Glutamatergic neuron (in vitro differentiated cells): Measurements from ENCODE around the gene PHOSPHO1. TPM values are rescaled to one million over a fixed set of nuclear protein-coding genes. Genes with fewer than 3 reads are reported as not detected.

Experiments
- DNase-seq: peaks from one replicate; pipeline ENCODE4 v3.0.0; 2022
- H3K27ac Mint-ChIP-seq: one replicate; pipeline ENCODE4 v1.8.0; 2020; ENCODE audit warnings: mild to moderate bottlenecking, mixed read lengths, inconsistent platforms; ENCODE audit not compliant: unreplicated experiment
- H3K27me3 Mint-ChIP-seq: one replicate; pipeline ENCODE4 v1.8.0; 2020; ENCODE audit warnings: mild to moderate bottlenecking, moderate library complexity, mixed read lengths, inconsistent platforms; ENCODE audit not compliant: unreplicated experiment
- H3K36me3 Mint-ChIP-seq: one replicate; pipeline ENCODE4 v1.8.0; 2020; ENCODE audit warnings: mild to moderate bottlenecking, mixed read lengths, inconsistent platforms; ENCODE audit not compliant: unreplicated experiment
- H3K4me1 Mint-ChIP-seq: one replicate; pipeline ENCODE4 v1.8.0; 2020; ENCODE audit warnings: mild to moderate bottlenecking, low read depth, mixed read lengths, inconsistent platforms; ENCODE audit not compliant: unreplicated experiment
- H3K4me3 Mint-ChIP-seq: one replicate; pipeline ENCODE4 v1.8.0; 2020; ENCODE audit warnings: mild to moderate bottlenecking, mixed read lengths, inconsistent platforms; ENCODE audit not compliant: unreplicated experiment
- H3K9me3 Mint-ChIP-seq: one replicate; pipeline ENCODE4 v1.8.0; 2020; ENCODE audit warnings: mild to moderate bottlenecking, moderate library complexity, mixed read lengths, inconsistent platforms; ENCODE audit not compliant: unreplicated experiment
- CTCF ChIP-seq: fragments of 200-600 bp; sonication (generic); IDR thresholded peaks from one replicate; pipeline ENCODE4 v1.5.0; 2021; ENCODE audit not compliant: partially characterized antibody, unreplicated experiment
- total RNA-seq: library from RNA; stranded (reverse); fragmentation: NEBNext Ultra II Directional; extraction: Animal tissue kit (Norgen Biotek cat#: 25700); gene quantifications from one replicate; pipeline ENCODE4 v1.2.1, GENCODE V29; 2021; ENCODE audit not compliant: unreplicated experiment

Gene PHOSPHO1
- total RNA-seq, 1 donor from 2014 or later = 0.22 TPM

GRCh38 chr17:49252148-49252695 is 21.6 kb upstream of the PHOSPHO1 start:
- Mint-ChIP-seq H3K27me3 (no peaks in the 10 kb centered on the region), H3K4me1 (no peaks in the 10 kb centered on the region), H3K9me3 (no peaks in the 10 kb centered on the region), H3K4me3 (no peak overlapping the region), H3K36me3 (no peaks in the 10 kb centered on the region), H3K27ac (no peak overlapping the region)
- no peak for TF ChIP-seq CTCF
- no peak for DNase-seq

DNA sequence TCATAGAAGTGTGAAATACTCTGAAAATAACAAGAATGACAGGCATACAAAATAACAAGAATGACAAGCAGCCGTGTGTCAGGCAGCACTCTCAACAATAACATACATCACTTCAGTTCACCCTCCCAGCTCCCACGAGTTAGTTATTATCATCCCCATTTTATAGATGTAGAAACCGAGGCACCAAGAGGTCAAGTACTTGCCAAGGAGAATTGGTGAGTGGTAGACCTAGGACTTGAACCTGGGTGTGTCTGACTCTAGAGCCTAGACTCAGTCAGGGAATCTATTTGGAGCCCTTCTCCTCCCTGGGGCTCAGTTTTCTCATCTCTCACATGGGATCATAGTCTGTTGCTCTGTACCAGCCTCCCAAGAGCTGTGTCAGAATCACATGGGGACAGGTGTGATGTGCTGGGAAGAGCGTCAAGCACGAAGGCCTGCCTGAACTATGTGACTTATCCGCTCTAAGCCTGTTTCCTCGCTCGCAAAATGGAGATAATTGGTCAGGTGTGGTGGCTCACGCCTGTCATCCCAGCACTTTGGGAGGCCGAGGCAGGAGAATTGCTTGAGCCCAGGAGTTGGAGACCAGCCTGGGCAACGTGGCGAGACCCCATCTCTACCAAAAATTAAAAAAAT is 19.4 kb upstream of the PHOSPHO1 start:
- no peak for TF ChIP-seq CTCF
- Mint-ChIP-seq H3K27me3 (no peaks in the 10 kb centered on the region), H3K4me1 (no peaks in the 10 kb centered on the region), H3K36me3 (no peaks in the 10 kb centered on the region), H3K27ac (no peak overlapping the region), H3K9me3 (no peaks in the 10 kb centered on the region), H3K4me3 (no peak overlapping the region)
- no peak for DNase-seq

DNA sequence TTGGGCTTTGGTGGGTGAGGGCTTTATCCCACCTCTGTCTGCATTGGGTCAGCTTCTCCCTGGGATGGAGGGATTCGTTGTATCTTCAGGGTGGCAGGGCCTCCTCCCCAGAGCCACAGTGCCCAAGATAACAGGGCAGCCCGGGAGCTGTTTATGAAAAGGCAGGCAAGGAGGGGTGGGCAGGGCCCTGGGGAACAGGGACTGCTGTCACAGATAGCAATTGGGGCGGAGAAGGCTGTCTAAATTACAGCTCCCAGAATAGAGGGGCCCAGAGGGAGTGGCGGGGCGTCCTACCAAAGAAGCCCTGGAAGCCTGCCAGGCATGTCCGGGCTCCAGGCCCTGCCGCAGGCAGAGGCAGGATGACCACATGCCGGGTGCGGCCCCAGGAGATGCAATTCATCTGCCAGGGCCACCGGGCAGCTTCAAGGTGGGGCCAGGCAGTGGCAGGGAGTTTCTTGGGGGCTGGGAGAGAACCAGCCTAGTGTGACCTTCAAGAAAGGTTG is 18.8 kb upstream of the PHOSPHO1 start:
- no peaks in the 10 kb centered on the region for H3K4me1 Mint-ChIP-seq
- no peak for TF ChIP-seq CTCF
- H3K27ac Mint-ChIP-seq = no peak overlapping the region
- no peaks in the 10 kb centered on the region for H3K27me3 Mint-ChIP-seq
- H3K9me3 Mint-ChIP-seq = no peaks in the 10 kb centered on the region
- no peak overlapping the region for H3K4me3 Mint-ChIP-seq
- no peak for DNase-seq
- H3K36me3 Mint-ChIP-seq = no peaks in the 10 kb centered on the region

DNA sequence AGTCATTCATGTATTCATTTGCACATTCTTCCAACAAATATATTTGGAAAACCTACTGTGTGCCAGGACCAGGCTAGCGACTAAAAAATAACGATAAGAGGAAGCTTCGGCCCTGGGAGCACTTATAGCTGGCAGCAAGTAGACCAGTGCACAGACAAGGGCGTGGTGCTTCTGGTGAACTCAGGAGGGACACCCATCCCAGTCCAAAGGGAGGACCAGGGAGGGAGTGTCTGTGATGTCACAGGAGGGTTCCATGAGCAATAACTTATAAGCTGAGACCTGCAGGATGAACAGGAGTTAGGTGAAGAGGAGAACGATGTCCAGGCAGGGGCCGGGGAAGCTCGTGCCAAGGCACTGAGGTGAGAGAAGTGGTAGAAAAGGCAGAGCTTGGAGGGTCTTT is 17.4 kb upstream of the PHOSPHO1 start:
- no peaks in the 10 kb centered on the region for H3K27me3 Mint-ChIP-seq
- H3K36me3 Mint-ChIP-seq = no peaks in the 10 kb centered on the region
- H3K27ac Mint-ChIP-seq = no peak overlapping the region
- DNase-seq = no peak
- H3K9me3 Mint-ChIP-seq = no peaks in the 10 kb centered on the region
- H3K4me1 Mint-ChIP-seq = no peaks in the 10 kb centered on the region
- H3K4me3 Mint-ChIP-seq = no peak overlapping the region
- no peak for TF ChIP-seq CTCF

- Mint-ChIP-seq H3K27me3 (no peaks in the 10 kb centered on the region), H3K4me1 (no peaks in the 10 kb centered on the region), H3K27ac (no peak overlapping the region), H3K36me3 (no peaks in the 10 kb centered on the region), H3K4me3 (no peak overlapping the region), H3K9me3 (no peaks in the 10 kb centered on the region)
- no peak for TF ChIP-seq CTCF
- no peak for DNase-seq
Observed at GRCh38 chr17:49244839-49245238, 14.3 kb upstream of the PHOSPHO1 start.
